ENCODE results near the gene CNKSR3.

Gene CNKSR3

DNA sequence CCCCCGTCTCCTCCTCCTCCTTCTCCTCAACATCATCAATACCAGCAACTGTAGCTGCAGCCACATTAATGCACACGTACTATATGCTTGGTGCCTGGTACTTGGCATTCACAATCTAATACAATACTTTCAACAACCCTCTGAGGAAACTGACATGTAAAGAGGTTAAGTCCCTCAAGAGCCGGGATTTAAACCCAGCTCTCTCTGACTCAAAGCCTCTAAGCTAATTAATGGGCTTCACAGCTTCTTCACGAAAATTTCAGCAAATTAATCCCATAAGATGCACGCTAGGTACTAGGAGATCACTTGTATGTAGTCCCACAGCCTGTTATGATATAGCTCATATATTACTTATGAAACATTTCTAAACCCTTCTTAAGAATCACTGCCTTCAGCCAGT, 80.8 kb downstream of the CNKSR3 start:
- Histone ChIP-seq H3K27me3 (ENCODE audit: low read depth, low read length) (no peaks in the 10 kb centered on the region), H3K9me3 (ENCODE audit: control insufficient read depth in 1 of 2, low read length in 2 of 2) (no peaks in the 10 kb centered on the region), H3K27ac (ENCODE audit: low read length) (no peak overlapping the region), H3K36me3 (ENCODE audit: control insufficient read depth in 1 of 2, insufficient read depth in 2 of 2, low read length in 2 of 2) (peaks cover 6 to 23% of the 10 kb centered on the region in 2 donors), H3K4me3 (ENCODE audit: low read depth in 1 of 2, low read length in 2 of 2) (no peak overlapping the region), H3K4me1 (ENCODE audit: control insufficient read depth in 1 of 2, insufficient read depth in 2 of 2, low read length in 2 of 2) (peaks cover 0 to 12% of the 10 kb centered on the region in 2 donors)

DNA sequence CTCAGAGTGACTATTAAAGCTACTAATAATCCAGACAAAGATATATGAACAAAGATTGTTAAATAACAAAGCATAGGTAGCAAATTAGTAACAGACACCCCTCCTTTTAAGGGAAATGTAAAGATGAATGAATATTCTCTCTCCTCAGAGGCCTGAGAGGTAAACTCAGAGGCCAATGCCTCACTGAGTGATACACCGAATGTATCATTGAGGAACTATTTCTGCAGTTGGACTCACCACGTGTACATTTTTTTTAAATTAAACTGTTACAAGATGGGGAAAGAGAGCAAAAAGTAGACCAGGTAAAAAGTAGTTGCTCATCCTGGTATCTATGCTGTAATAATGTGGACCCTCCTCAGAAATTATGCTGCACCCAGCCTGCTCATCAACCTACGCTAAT, 81.6 kb downstream of the CNKSR3 start:
- H3K36me3 ChIP-seq (ENCODE audit: control insufficient read depth in 1 of 2, insufficient read depth in 2 of 2, low read length in 2 of 2) = peaks cover 6 to 23% of the 10 kb centered on the region in 2 donors
- no peaks in the 10 kb centered on the region for H3K9me3 ChIP-seq (ENCODE audit: control insufficient read depth in 1 of 2, low read length in 2 of 2)
- H3K4me3 ChIP-seq (ENCODE audit: low read depth in 1 of 2, low read length in 2 of 2) = no peak overlapping the region
- no peak overlapping the region for H3K27ac ChIP-seq (ENCODE audit: low read length)
- H3K27me3 ChIP-seq (ENCODE audit: low read depth, low read length) = no peaks in the 10 kb centered on the region
- peaks cover 0 to 5% of the 10 kb centered on the region in 2 donors for H3K4me1 ChIP-seq (ENCODE audit: control insufficient read depth in 1 of 2, insufficient read depth in 2 of 2, low read length in 2 of 2)

DNA sequence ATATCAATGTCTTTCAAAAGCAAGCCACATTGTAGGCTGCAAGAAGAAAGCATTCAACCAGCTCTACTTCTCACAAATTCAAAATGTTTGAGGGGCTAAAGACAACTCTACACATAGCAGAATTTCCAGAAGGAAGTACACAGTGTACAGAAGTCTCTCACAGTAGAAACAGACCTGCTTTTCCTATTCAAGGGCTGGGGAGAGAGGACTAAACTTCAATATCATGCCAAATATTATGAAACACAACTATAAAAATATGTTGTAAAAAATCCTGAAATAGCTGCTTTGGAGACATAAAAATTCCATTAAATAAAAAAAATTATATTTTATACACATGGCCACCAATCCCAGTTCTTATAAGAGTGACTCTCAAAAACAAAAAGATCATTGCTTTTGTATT, 83.0 kb downstream of the CNKSR3 start:
- Histone ChIP-seq H3K4me3 (ENCODE audit: low read depth in 1 of 2, low read length in 2 of 2) (no peak overlapping the region), H3K27me3 (ENCODE audit: low read depth, low read length) (no peaks in the 10 kb centered on the region), H3K27ac (ENCODE audit: low read length) (no peak overlapping the region), H3K9me3 (ENCODE audit: control insufficient read depth in 1 of 2, low read length in 2 of 2) (no peaks in the 10 kb centered on the region), H3K4me1 (ENCODE audit: control insufficient read depth in 1 of 2, insufficient read depth in 2 of 2, low read length in 2 of 2) (no peaks in the 10 kb centered on the region), H3K36me3 (ENCODE audit: control insufficient read depth in 1 of 2, insufficient read depth in 2 of 2, low read length in 2 of 2) (peaks cover 6 to 24% of the 10 kb centered on the region in 2 donors)

DNA sequence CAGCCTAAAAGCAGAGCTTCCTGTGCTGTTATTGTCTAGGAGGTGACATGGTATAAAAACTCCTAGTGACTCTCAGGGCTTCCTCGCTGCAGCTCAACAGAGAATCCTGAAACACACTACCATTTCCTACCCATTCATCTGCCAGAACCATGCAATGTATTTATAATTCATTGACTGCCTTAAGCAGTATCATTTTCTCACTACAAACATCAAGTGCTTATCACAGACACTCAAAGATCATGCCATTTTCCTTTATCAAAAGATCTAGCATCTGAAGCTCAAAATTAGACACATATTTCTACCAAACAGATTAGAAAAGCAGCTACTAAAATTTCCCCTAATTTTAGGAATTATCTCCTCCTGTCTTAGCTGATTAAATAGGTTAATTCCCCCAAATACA, 83.5 kb downstream of the CNKSR3 start:
- Histone ChIP-seq H3K4me1 (ENCODE audit: control insufficient read depth in 1 of 2, insufficient read depth in 2 of 2, low read length in 2 of 2) (no peaks in the 10 kb centered on the region), H3K27ac (ENCODE audit: low read length) (no peak overlapping the region), H3K36me3 (ENCODE audit: control insufficient read depth in 1 of 2, insufficient read depth in 2 of 2, low read length in 2 of 2) (peaks cover 10 to 28% of the 10 kb centered on the region in 2 donors)

DNA sequence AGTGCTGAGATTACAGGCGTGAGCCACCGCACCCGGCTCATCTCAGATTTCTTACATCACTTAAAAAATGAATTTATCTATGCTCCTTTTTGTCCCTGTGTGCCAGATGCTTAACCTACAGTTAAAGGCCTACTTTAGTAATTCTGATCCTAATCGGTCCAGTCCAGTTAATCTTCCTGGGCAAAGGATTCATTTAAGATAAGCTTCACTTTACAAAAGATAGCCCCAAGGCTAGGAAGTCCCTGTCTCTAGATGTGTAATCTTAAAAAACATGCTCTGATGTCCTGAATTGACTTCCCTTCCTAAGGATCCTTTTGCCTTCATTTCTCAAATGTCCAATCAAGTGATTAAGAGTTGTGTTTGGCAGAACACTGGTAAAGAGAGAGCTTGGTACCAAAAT, 85.5 kb downstream of the CNKSR3 start:
- H3K27me3 ChIP-seq (ENCODE audit: low read depth, low read length) = no peaks in the 10 kb centered on the region
- H3K4me1 ChIP-seq (ENCODE audit: control insufficient read depth in 1 of 2, insufficient read depth in 2 of 2, low read length in 2 of 2) = no peaks in the 10 kb centered on the region
- peaks cover 17 to 35% of the 10 kb centered on the region in 2 donors for H3K36me3 ChIP-seq (ENCODE audit: control insufficient read depth in 1 of 2, insufficient read depth in 2 of 2, low read length in 2 of 2)
- H3K4me3 ChIP-seq (ENCODE audit: low read depth in 1 of 2, low read length in 2 of 2) = no peak overlapping the region
- no peaks in the 10 kb centered on the region for H3K9me3 ChIP-seq (ENCODE audit: control insufficient read depth in 1 of 2, low read length in 2 of 2)
- no peak overlapping the region for H3K27ac ChIP-seq (ENCODE audit: low read length)

More for the DNA sequence above, 83.5 kb downstream of the CNKSR3 start:
- no peaks in the 10 kb centered on the region for H3K9me3 ChIP-seq (ENCODE audit: control insufficient read depth in 1 of 2, low read length in 2 of 2)
- H3K4me3 ChIP-seq (ENCODE audit: low read depth in 1 of 2, low read length in 2 of 2) = no peak overlapping the region
- H3K27me3 ChIP-seq (ENCODE audit: low read depth, low read length) = no peaks in the 10 kb centered on the region

DNA sequence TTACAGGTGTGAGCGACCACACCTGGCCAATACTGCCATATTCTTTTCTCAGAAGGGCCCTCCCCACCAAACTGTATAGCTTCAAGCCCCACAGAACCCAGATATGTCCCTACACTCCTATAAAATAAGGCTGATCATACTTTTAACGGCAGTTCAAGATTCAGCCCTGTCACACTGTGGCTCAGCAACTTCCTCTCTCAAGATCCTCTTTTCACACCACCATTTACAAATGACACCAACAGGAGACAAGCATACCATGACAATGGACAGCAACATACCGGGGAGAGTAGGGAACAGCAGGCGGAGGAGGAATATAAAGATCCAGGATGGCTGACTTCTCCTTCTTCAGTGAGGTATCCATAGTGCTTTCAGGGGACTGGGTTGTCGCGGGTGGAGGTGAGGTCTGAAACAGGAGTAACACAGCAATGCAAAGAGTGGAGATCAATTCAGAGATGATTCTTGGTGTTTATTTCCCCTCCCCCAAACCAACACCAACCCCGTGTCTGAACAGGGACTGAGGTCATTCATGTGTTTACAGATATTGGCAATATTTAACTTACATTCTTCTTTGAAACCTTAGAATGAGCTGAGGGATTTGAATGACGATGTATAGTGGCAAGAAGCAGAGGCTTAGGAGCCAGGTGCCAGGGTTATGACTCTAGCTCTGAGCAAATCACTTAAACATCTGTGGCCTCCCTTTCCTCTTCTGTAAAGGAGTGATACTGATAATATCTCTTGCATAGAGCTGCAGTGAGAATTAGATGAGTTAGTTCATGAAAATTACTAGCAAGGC, 96.3 kb downstream of the CNKSR3 start:
- Histone ChIP-seq H3K27ac (ENCODE audit: low read length) (no peak overlapping the region), H3K4me1 (ENCODE audit: control insufficient read depth in 1 of 2, insufficient read depth in 2 of 2, low read length in 2 of 2) (peaks cover 5 to 7% of the 10 kb centered on the region in 2 donors), H3K36me3 (ENCODE audit: control insufficient read depth in 1 of 2, insufficient read depth in 2 of 2, low read length in 2 of 2) (peaks cover 7 to 13% of the 10 kb centered on the region in 2 donors), H3K27me3 (ENCODE audit: low read depth, low read length) (no peaks in the 10 kb centered on the region), H3K9me3 (ENCODE audit: control insufficient read depth in 1 of 2, low read length in 2 of 2) (no peaks in the 10 kb centered on the region), H3K4me3 (ENCODE audit: low read depth in 1 of 2, low read length in 2 of 2) (no peak overlapping the region)

DNA sequence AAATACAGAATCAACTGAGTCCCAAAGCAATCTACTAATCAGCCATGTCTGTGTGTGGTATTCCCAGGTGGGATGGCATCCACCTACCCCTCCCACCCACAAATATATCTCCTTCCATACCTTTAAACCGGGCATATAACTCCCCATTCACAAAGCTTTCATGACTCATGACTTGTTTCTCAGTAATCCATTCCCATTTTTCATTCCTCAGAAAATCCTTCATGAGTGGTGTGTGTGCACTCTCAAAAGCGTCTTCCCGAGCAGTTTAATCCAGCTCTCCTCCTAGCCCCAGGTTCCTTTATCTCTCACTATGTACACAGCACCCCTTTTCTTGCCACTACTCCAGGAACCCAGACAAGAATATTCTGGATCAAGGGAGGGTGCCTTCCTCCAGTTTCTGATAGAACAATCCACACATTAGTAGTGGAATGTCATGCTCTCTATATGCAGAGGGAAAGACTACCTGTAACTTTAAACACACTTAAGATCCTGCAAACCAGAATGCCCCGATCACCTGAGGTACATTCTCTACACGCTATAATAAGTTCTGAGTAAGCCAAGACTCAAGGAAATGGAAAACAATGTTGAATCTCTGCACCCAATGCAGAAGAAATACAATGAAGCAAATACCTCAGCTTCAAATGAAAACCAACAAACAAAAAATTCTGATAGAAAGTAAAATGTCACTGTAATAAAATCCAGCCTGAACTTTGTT, 98.2 kb downstream of the CNKSR3 start:
- H3K27me3 ChIP-seq (ENCODE audit: low read depth, low read length) = no peaks in the 10 kb centered on the region
- H3K27ac ChIP-seq (ENCODE audit: low read length) = peak overlapping the region; percentile 32
- peaks cover 5 to 7% of the 10 kb centered on the region in 2 donors for H3K4me1 ChIP-seq (ENCODE audit: control insufficient read depth in 1 of 2, insufficient read depth in 2 of 2, low read length in 2 of 2)
- no peaks in the 10 kb centered on the region for H3K9me3 ChIP-seq (ENCODE audit: control insufficient read depth in 1 of 2, low read length in 2 of 2)
- H3K36me3 ChIP-seq (ENCODE audit: control insufficient read depth in 1 of 2, insufficient read depth in 2 of 2, low read length in 2 of 2) = peaks cover 7 to 10% of the 10 kb centered on the region in 2 donors
- H3K4me3 ChIP-seq (ENCODE audit: low read depth in 1 of 2, low read length in 2 of 2) = no peak overlapping the region

DNA sequence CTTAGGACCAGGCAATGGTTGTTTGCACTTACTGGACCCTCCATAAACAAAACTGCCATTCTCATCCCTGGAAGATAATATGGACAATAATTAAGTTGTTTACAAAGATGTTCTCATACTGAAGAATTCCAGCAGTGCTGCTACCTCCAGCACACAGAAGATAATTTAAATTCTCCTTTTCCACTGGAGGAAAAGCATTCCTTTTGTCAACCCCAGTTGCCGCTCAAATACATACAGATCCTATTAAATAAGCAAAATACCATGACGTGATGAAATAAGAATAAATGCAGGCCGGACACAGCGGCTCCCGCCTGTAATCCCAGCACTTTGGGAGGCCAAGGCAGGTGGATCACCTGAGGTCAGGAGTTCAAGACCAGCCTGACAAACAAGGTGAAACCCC, 99.4 kb downstream of the CNKSR3 start:
- peaks cover 5 to 7% of the 10 kb centered on the region in 2 donors for H3K4me1 ChIP-seq (ENCODE audit: control insufficient read depth in 1 of 2, insufficient read depth in 2 of 2, low read length in 2 of 2)
- no peak overlapping the region for H3K4me3 ChIP-seq (ENCODE audit: low read depth in 1 of 2, low read length in 2 of 2)
- H3K36me3 ChIP-seq (ENCODE audit: control insufficient read depth in 1 of 2, insufficient read depth in 2 of 2, low read length in 2 of 2) = peaks cover 7 to 20% of the 10 kb centered on the region in 2 donors
- peak overlapping the region; percentile 76 for H3K27ac ChIP-seq (ENCODE audit: low read length)
- H3K27me3 ChIP-seq (ENCODE audit: low read depth, low read length) = no peaks in the 10 kb centered on the region
- H3K9me3 ChIP-seq (ENCODE audit: control insufficient read depth in 1 of 2, low read length in 2 of 2) = no peaks in the 10 kb centered on the region

DNA sequence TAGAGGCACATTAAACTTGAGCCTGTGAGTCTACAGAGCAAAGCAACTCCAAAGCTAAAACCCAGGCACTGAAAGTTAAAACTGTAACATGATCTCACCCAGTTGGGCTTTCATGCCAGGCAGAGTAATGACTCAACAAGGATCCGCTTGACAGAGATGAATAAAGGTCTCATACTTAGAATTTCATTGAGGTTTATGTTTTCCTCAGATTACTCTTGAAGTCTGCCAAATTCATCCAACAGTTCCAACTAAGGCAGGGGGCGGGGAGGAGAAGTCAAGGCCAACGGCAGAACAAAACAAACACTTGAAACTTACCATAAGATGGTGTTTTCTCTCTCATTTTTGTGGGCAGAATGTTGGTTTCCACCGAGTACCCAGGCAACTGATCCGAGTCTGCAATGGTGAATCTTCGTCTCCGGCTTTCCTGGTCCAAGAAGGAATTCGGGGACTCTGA, 99.8 kb downstream of the CNKSR3 start:
- Histone ChIP-seq H3K4me1 (ENCODE audit: control insufficient read depth in 1 of 2, insufficient read depth in 2 of 2, low read length in 2 of 2) (peaks cover 5 to 7% of the 10 kb centered on the region in 2 donors), H3K27me3 (ENCODE audit: low read depth, low read length) (no peaks in the 10 kb centered on the region), H3K27ac (ENCODE audit: low read length) (peak overlapping the region; percentile 95), H3K4me3 (ENCODE audit: low read depth in 1 of 2, low read length in 2 of 2) (no peak overlapping the region), H3K9me3 (ENCODE audit: control insufficient read depth in 1 of 2, low read length in 2 of 2) (no peaks in the 10 kb centered on the region), H3K36me3 (ENCODE audit: control insufficient read depth in 1 of 2, insufficient read depth in 2 of 2, low read length in 2 of 2) (peaks cover 7 to 20% of the 10 kb centered on the region in 2 donors)

DNA sequence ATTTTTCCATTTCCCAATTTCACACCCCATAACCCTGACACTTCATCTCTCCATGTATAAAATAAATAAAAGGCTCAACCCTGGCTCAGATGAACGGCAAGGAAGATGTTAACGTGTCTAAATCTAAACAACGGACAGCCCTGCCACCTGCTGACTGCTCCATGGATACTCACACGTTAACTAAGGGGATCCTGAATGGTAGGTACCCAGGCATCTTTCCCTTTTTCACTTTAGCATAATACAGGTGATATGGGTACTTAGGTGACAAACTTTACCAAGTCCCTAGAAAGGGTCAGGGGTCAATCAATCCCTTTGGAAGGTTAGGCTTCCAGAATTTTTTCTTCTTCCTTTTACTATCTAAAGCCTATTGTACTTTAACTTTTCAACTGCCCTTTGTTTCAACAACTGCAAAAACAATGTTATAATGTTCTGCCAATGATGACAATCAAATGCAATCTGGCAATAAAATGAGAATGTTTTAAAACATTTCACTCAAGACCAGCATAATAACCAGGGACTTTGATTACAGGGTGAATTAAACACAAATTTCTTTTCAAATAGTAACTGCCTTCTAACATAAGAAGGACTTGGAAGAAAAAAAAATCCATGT, 101.5 kb downstream of the CNKSR3 start:
- Histone ChIP-seq H3K9me3 (ENCODE audit: control insufficient read depth in 1 of 2, low read length in 2 of 2) (no peaks in the 10 kb centered on the region), H3K27ac (ENCODE audit: low read length) (peak overlapping the region; percentile 33)

DNA sequence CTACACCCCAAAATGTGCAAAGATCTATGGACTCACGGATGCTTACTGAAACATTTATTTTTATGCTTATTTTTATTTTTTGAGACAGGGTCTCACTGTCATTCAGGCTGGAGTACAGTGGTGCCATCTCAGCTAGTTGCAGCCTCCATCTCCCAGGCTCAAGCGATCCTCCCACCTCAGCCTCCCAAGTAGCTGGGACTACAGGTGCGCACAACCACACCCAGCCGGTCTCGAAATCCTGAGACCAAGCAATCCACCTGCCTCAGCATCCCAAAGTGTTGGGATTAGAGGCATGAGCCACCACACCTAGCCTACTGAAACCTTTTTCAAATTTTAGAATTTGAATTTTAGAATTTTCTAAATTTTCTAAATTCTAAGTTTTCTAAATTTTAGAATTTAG, 103.0 kb downstream of the CNKSR3 start:
- Histone ChIP-seq H3K4me1 (ENCODE audit: control insufficient read depth in 1 of 2, insufficient read depth in 2 of 2, low read length in 2 of 2) (peaks cover 8 to 20% of the 10 kb centered on the region in 2 donors), H3K27ac (ENCODE audit: low read length) (no peak overlapping the region), H3K9me3 (ENCODE audit: control insufficient read depth in 1 of 2, low read length in 2 of 2) (no peaks in the 10 kb centered on the region), H3K27me3 (ENCODE audit: low read depth, low read length) (no peaks in the 10 kb centered on the region), H3K4me3 (ENCODE audit: low read depth in 1 of 2, low read length in 2 of 2) (no peak overlapping the region), H3K36me3 (ENCODE audit: control insufficient read depth in 1 of 2, insufficient read depth in 2 of 2, low read length in 2 of 2) (peaks cover 0 to 9% of the 10 kb centered on the region in 2 donors)

More for the DNA sequence above, 101.5 kb downstream of the CNKSR3 start:
- H3K4me1 ChIP-seq (ENCODE audit: control insufficient read depth in 1 of 2, insufficient read depth in 2 of 2, low read length in 2 of 2) = peaks cover 5 to 16% of the 10 kb centered on the region in 2 donors
- no peaks in the 10 kb centered on the region for H3K27me3 ChIP-seq (ENCODE audit: low read depth, low read length)
- no peak overlapping the region for H3K4me3 ChIP-seq (ENCODE audit: low read depth in 1 of 2, low read length in 2 of 2)
- peaks cover 2 to 12% of the 10 kb centered on the region in 2 donors for H3K36me3 ChIP-seq (ENCODE audit: control insufficient read depth in 1 of 2, insufficient read depth in 2 of 2, low read length in 2 of 2)

All from muscle layer of duodenum (tissue), 2 donors.